OCI-LY1 (cell line): Measurements from ENCODE around the gene MAGI2.

Experiments used
- EZH2 ChIP-seq: fragments of 200-600 bp; sonication (generic), shearing (Covaris generic); IDR thresholded peaks from 2 replicates; pipeline ENCODE4 v1.8.0; 2017; ENCODE audit warnings: borderline replicate concordance, mixed run types, mild to moderate bottlenecking, antibody characterized with exemption, low read length, moderate library complexity, mixed read lengths
- TF ChIP-seq, protein P1 (sequence below): fragments of 200-600 bp; sonication (generic), shearing (Covaris generic); IDR thresholded peaks from 2 replicates; pipeline ENCODE4 v1.5.1; 2017; ENCODE audit warnings: mild to moderate bottlenecking, antibody characterized with exemption, low read length, moderate library complexity, mixed read lengths

DNA sequence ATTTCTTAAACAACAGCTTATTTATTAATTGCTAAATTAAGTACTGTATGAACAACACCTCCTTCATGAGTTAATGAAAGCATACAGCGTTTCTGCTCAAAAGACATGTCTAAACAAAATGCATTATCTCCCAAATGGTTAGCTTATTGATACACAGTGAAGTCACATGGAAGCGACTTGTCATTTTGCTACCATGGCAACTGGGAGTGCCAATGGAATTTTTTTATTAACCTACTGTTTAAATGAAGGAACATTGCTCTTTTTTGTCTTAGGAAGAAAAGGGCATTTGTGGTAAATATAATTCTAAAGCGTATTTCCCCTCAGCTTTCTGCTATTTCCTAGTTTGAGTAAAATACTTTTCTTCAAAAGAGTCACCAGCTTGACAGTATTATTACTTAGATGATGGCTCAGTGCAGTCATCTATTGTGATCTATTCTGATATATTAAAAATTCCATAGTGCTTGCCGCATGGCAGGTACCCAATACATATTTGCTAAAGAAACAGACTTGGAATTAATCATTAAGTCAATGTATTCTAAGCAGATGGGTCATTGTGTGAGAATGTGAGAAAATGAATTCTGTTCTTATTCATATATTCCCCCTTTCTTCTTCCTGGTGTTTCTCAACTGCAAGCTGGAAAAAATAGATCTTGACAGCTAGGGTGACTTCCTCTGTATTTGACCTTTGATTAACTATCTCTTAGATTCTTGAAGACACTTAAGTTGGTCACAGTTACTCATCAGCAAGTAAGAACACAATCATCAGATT lies 818.3 kb downstream of the MAGI2 start:
- TF ChIP-seq, protein P1, sequence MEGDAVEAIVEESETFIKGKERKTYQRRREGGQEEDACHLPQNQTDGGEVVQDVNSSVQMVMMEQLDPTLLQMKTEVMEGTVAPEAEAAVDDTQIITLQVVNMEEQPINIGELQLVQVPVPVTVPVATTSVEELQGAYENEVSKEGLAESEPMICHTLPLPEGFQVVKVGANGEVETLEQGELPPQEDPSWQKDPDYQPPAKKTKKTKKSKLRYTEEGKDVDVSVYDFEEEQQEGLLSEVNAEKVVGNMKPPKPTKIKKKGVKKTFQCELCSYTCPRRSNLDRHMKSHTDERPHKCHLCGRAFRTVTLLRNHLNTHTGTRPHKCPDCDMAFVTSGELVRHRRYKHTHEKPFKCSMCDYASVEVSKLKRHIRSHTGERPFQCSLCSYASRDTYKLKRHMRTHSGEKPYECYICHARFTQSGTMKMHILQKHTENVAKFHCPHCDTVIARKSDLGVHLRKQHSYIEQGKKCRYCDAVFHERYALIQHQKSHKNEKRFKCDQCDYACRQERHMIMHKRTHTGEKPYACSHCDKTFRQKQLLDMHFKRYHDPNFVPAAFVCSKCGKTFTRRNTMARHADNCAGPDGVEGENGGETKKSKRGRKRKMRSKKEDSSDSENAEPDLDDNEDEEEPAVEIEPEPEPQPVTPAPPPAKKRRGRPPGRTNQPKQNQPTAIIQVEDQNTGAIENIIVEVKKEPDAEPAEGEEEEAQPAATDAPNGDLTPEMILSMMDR: no peak
- no peak for TF ChIP-seq EZH2
